Measurements from ENCODE around the gene SPTB.

Gene SPTB

DNA sequence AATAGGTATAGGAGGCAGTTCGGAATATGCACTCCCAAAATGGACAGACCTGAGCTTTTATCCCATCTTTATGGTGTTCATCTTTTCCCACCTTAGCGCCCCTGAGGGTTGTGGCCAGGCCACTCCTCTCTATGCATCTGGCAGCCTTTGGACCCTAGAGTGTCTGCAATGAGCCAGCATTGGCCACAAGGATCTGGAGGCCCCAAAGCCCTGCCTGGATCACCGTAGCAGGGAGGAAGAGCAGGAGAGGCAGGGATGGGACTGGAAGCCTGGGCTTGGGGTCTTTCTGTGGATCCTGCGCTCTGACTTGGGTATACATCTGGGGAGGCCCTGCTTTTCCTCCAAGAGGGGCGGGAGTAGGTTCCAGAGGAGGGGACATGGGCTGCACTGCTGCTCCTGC is 123.0 kb downstream of the SPTB start:
- ChIA-PET CTCF (interaction anchor here (0.5 to 0.6 kb wide), 2 partner anchors 43 to 85 kb away, joined by 3 to 4 read pairs; no protein-coding TSS in a partner anchor), POLR2A (ENCODE audit: low non-redundant PET) (no interaction called here)
- TF ChIP-seq, protein P1, sequence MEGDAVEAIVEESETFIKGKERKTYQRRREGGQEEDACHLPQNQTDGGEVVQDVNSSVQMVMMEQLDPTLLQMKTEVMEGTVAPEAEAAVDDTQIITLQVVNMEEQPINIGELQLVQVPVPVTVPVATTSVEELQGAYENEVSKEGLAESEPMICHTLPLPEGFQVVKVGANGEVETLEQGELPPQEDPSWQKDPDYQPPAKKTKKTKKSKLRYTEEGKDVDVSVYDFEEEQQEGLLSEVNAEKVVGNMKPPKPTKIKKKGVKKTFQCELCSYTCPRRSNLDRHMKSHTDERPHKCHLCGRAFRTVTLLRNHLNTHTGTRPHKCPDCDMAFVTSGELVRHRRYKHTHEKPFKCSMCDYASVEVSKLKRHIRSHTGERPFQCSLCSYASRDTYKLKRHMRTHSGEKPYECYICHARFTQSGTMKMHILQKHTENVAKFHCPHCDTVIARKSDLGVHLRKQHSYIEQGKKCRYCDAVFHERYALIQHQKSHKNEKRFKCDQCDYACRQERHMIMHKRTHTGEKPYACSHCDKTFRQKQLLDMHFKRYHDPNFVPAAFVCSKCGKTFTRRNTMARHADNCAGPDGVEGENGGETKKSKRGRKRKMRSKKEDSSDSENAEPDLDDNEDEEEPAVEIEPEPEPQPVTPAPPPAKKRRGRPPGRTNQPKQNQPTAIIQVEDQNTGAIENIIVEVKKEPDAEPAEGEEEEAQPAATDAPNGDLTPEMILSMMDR (conservative IDR thresholded peaks at IDR 0.05; ENCODE audit: low read depth): no peak
- peak overlapping the region; percentile 99 for H3K27ac ChIP-seq
- DNase-seq (ENCODE audit: low spot score): no peak

DNA sequence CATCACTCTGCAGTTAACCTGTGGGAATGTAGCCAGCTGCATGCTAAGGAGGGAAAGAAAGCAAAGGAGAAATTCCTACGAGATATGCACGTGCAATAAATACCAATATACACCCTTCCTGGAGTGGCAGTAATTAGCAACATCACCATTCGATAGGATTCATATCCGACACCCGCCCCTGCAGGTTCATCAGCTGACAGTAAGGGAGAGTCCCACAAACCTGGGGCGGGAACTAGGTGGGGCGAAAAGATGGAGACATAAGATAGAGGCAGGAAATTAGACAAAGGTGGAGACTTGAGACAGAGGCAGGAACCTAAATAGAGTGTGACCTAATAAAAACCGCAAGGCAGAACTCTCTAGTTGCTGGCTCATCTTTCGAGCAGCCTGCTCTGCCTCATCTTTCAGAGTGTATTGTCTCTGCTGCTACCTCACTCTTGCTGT is 123.9 kb downstream of the SPTB start:
- POLR2A ChIA-PET (ENCODE audit: low non-redundant PET): no interaction called here
- peak; percentile 86 for DNase-seq (ENCODE audit: low spot score)
- H3K27ac ChIP-seq: peak overlapping the region; percentile 99
- CTCF ChIA-PET: no interaction called here
- TF ChIP-seq, protein P1 (conservative IDR thresholded peaks at IDR 0.05; ENCODE audit: low read depth): no peak

DNA sequence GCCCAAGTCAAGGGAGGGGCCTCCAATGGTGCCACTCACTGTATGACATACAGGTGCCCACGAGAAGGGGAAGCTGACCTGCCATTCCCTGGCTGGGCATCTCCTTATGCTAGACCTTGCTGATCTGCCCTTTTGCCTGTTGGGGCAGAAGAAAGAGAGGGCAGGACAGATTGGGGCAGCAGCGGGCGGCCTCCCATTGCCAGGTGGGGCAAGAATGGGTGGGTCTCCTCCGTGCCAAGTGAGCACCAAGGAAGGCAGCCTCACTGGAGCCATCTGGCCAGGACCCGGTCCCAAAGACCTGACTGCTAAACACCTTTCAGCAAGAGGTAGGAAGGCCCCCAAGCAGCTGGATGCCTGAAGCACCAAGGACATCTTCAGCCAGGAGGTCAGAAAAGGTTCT is 125.0 kb downstream of the SPTB start:
- POLR2A ChIA-PET (ENCODE audit: low non-redundant PET): no interaction called here
- CTCF ChIA-PET: no interaction called here
- DNase-seq (ENCODE audit: low spot score): no peak
- TF ChIP-seq, protein P1 (conservative IDR thresholded peaks at IDR 0.05; ENCODE audit: low read depth): no peak
- H3K27ac ChIP-seq: peak overlapping the region; percentile 99

DNA sequence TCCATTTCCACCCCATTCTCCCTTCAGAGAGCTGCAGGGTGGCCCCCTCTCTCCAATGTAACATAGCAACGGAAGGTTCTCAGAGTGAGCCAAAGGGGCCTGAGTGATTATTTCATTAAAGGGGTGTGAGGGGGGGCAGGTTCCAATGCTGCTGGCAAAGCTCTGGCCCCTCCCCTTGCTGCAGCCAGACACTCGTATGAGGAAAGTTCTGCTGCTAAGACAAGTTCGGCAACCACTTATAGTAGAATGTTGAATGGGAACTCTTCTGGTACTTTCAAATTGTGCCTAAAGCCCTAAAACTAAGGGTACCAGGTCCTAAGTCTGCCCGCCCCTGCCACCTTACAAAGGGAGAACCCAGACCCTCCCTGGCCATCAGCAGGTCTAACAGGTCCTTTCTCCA is 125.7 kb downstream of the SPTB start:
- TF ChIP-seq, protein P1 (conservative IDR thresholded peaks at IDR 0.05; ENCODE audit: low read depth): no peak
- DNase-seq (ENCODE audit: low spot score): no peak
- POLR2A ChIA-PET (ENCODE audit: low non-redundant PET): no interaction called here
- CTCF ChIA-PET: no interaction called here
- peak overlapping the region; percentile 99 for H3K27ac ChIP-seq

DNA sequence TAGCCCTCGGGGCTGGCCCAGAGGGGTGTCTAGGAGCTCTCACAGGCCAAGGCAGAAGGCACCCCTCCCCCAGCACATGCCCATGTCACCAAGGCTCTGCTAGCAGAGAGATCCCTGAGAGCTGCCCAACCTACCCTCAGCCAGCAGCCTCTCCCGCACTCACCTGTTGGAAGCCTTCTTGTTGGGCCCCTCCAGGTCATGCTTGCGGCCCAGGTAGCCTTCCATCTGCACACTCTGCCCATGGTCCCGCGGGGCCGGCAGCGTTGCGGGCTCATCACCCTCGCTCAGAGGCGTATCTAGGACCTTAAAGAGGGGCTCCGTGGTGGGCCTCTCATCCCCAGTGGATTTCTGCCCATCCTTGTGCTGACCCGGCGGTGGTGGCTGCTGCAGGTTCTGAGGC is 126.3 kb downstream of the SPTB start:
- ChIA-PET CTCF (no interaction called here), POLR2A (ENCODE audit: low non-redundant PET) (no interaction called here)
- TF ChIP-seq, protein P1 (conservative IDR thresholded peaks at IDR 0.05; ENCODE audit: low read depth): no peak
- peak overlapping the region; percentile 99 for H3K27ac ChIP-seq
- DNase-seq (ENCODE audit: low spot score): no peak

DNA sequence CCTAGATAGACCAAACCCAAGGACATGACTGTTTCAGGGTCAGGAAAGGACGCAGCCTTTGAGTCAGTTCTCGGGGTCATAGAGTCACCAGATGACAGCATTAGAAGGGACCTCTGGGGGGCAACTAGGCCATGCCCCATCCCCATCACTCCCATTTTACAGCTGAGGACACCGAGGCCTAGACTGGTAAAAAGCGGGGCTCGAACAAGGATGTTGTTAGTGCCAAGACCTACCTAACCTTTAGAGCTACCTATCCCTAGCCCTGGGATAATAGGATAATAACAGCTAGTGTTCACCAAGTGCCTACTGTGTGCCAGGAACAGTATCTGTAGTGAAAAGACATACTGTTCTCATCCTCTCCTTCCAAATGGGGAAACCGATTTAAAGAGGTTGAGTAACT is 126.8 kb downstream of the SPTB start:
- TF ChIP-seq, protein P1 (conservative IDR thresholded peaks at IDR 0.05; ENCODE audit: low read depth): no peak
- no peak overlapping the region for H3K27ac ChIP-seq
- CTCF ChIA-PET: no interaction called here
- no peak for DNase-seq (ENCODE audit: low spot score)
- POLR2A ChIA-PET (ENCODE audit: low non-redundant PET): no interaction called here
